ENCODE data around the gene CLCA4.

The CLCA4 gene

DNA sequence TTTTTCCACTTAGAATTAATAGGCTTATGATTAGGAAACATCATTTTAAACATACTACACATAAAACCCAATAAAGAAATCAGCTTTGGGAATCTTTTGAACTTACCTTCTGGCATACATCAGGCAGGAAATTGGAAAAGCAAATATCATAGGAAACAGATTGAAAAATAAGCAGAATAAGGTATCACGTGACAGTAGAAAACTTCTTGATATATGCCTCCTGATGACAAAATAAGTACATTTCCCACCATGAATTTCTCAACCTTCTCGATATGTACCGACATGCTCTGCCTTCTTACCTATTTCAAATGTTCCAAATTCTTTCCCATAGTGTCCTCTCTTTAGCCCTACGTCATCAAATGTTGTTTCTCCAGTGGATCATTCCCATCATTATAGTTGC, 72.4 kb downstream of the CLCA4 start:
- DNase-seq: no peak

DNA sequence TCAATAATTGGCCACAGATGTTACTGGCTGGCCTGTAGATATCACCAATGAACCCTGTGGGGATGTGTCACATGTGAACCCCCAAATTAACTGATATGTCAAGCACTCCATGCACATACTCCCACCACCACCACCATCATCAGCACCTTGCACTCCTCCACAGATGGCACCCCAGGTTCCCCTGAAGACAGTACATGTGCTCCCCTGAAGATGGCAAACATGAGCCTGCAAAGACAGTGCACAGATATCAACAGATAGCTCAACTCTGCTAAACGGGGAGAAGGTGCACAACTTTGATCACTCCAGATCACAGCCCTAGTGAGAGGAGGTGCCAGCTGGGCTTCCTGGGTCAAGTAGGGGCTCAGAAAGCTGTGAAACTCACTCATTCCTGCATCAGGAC, 74.4 kb downstream of the CLCA4 start:
- DNase-seq: no peak
